Measurements from ENCODE around the gene GPR158.

Gene GPR158

DNA sequence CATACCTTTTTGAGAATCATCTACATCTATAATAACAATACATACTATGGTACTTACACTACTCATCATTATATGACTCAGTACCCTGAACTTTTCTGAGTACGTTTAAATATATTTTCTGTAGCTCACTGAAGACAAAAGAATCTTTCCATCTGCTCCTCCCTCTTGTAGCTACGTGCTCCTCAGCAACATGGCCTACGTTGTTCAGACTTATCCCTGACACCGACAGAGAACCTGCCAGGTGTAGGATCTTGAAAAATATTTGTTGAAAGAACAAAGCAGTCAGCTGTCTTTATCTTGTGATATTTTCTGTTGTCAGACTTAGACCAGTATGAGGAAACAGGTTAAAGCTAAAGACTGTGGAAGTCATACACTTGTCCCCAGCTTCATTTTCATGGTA lies 403.3 kb downstream of the GPR158 start:
- DNase-seq (ENCODE audit: low read depth in 2 of 2), result no peak

DNA sequence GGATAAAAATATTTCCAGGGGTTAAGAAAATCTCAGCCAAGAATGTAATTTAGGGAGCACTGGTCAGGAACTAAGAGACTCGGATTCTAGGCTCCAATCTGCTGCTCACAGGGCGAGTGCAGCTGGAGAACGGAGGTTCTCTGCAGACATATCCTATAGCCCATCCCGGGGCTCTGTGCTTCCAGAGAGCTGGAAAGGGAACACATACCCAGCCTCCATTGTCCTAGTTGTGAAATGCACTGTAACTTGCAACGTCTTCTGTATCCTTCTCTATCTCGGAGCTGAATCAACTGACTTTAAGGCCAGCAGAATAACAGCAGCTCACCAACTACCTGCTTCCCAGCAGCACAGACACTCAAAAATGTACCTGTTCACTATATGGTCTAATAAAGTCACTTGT lies 408.2 kb downstream of the GPR158 start:
- DNase-seq (ENCODE audit: low read depth in 2 of 2), result no peak

DNA sequence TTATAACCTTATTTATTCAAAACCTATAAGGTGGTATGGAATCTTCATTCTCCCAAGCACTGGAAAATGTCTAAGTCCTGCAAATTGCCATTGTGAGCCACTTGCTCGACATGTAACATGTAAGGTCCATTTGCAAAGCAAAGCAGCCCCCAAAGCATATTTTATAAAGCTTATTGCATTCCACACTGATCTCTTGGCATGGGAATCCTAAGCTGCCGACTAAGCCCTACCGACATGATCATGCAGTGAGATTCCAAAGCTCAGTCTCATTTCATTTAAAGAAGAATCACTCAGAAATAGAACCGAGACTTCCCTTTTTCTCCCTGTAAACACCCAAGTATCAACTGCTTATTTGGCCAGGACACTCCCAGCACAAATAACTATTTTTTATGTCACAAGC lies 425.9 kb downstream of the GPR158 start:
- DNase-seq (ENCODE audit: low read depth in 2 of 2), result no peak

DNA sequence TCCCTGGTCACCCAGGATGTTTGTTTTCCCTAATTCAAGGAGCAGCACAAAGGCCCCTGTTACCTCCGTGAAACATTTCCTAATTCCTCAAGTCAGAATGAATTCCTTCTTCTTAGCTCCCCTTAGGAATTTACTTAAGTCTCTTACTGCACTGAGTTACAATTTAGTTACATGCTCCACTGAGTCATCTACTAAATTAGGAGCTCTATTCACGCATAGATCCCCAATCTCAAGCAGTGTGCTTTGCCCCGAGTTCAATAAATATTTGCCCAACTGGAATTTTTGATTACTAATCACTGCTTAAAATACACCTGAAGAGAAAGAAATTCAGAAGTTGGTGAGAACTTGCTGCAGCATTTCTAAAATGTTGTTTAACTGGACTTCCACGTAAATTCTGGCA lies 429.8 kb downstream of the GPR158 start:
- DNase-seq (ENCODE audit: low read depth in 2 of 2), result no peak

DNA sequence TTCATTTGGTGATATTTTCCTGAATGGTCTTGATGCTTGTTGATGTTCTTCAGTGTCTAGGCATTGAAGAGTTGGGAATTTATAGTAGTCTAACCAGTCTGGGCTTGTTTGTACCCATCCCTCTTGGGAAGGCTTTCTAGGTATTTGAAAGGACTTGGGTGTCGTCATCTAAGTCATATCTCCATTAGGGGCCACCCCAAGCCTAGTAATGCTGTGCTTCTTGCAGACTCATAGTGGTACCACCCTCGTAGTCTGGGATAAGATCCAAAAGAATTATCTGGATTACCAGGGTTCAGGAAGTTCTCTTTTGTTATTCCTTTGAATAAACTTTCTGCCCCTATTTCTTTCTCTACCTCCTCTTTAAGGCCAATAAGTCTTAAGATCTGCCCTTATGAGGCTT lies 439.9 kb downstream of the GPR158 start:
- DNase-seq (ENCODE audit: low read depth in 2 of 2), result no peak

DNA sequence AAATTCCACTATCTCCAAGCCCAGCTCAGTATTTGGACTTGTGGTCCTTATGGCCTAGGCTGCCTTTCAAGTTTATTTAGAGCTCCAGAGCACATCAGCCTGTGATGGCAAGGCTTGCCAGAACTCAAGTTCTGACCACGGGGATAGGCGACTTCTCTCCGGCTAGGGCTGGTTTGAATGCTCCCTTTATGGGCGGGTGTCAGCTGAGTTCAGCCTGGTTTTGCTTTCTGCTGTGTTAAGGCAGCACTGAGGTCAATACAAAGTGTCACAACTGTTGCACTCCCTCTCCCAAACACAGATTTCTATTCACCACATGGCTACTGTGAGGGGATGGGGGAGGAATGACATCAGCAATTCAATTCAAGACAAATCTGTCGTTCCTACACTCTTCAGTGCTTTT lies 441.1 kb downstream of the GPR158 start:
- DNase-seq (ENCODE audit: low read depth in 2 of 2), result no peak

DNA sequence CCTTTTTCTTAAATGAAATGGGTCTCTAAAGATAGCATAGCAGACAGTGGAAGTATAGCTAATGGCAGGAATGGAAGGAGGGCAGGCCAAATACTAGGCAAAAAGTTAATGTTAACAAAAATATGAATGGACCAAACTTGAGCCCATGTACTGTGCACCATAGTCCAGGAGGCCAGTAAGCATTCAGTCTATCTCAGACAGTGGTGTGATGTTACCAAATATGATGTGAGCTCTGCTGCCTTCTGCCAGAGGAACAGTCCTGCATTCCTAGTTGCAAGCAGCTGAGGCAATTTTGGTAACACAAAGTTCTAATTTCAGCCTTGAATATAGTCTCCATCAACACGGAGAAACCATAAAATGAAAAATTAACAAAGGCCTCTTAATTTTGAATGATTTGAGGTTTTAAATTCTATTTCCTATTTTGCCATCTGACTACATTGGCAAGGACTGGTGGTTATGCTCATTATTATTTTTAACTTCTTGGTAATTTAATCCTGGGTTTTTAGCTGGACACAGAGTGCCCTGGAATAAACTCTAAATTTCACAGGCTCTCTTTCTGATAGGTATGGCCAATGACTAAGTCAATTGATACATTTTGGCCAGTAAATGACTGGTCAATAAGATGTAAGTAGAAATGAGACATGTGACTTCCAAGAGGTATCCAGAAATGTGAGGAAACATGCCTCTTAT lies 442.2 kb downstream of the GPR158 start:
- DNase-seq (ENCODE audit: low read depth in 2 of 2), result no peak

DNA sequence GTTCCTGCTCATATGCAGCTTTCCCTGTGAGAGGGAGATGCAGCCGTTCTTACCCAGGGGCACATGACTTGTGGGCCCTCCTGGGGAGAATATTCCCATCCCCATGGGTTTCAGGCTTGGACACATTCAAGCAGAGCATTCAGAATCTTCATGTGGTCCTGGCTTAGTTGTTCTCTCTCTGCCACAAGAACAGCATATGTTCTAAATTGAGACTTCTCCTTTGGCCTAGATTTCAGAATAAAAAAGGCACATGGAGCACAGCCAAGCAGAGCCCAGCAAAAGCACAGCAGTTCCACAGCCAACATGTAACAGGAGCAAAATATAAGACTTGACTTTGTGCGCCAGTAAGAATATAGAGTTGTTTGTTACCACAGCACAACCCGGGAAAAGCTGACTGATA lies 452.8 kb downstream of the GPR158 start:
- no peak for DNase-seq (ENCODE audit: low read depth in 2 of 2)

DNA sequence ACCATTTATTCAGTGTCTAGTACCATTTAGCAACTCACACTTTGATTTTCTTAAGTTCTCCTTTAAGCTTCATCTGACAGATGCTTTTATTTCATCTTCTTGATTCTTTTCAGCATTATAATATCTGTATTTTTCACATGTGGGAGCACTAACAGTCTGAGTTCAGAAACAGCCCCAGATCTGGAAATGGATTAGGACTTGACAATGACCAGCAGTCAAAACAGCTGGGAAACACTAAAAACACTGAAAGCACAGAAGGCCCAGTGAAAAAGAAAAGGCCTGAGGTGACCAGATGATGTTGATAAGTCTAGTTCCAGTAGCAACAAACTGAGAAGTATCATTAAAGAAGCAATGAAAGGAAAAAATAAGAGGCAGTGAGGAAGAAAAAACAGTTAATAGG lies 454.5 kb downstream of the GPR158 start:
- no peak for DNase-seq (ENCODE audit: low read depth in 2 of 2)

DNA sequence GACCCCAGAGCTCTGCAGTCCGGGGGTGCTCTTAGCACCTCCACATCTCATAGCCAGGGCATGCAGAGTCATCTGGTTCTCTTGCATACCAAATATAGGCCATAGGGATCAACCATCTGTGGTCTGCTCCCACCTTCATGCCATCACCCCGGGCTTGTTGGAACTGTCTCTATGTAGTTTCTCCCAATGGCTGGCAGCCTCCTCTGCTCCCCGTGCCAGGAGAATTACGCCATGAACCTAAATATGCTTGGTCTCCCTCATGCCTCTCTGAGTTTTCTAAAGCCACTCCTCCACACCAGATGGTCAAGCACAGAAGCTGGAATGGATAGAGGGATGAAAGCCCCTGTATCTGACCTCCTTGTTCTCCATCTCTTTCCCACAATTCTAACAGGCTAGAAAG lies 456.7 kb downstream of the GPR158 start:
- no peak for DNase-seq (ENCODE audit: low read depth in 2 of 2)

DNA sequence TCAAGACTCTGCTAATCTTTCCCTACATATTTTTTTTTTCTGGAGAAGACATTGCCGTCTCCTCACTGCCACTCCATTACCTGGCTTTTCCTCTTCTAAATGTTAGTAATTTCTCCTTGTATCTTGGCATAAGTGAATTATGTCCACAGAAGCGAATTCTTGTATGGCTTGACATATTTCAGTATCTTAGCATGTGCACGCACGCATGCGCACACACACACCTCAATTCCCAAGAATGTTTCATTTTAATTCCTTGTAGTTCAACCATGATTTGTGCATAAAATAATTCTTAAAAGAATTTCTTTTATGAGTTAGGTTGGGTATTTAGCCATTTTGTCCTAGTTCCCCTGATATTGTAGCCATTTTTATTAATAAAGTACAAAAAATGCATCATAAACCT lies 458.0 kb downstream of the GPR158 start:
- DNase-seq (ENCODE audit: low read depth in 2 of 2), result no peak

DNA sequence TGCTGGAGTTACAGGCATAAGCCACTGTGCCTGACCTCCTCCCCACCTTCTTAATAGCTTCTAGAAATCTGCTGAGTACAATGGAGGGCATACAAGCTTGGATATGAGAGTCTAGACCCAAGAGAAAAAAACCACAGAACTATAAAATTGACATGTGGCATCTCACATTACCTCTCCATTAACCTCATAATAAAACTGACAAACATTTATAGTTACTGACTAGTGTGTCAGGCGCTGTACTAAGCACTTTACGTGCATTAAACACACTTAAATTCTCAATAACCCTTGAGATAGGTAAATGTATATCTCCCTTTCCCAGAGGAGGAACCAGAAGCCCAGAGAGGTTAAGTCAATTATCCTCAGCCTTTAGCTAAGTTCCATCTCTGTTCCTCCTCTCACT lies 458.7 kb downstream of the GPR158 start:
- no peak for DNase-seq (ENCODE audit: low read depth in 2 of 2)

DNA sequence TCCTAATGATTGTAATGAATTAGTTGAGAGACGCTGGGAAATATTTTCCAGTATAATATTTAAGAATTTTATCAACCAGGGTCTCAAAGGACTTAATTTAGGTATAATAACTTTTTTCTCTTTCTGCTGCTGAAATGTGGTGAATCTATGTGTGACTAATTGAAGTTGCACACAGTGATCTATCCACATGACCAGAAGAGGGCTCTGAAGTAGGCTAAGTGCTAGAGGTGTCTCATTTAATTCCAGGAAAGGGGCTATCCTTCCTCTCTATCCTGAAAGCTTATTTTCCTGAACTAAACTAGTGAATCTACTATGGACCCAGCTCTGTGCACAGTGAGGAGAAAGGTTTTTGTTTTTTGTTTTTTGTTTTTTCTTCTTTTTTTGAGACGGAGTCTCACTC lies 464.8 kb downstream of the GPR158 start:
- no peak for DNase-seq (ENCODE audit: low read depth in 2 of 2)

DNA sequence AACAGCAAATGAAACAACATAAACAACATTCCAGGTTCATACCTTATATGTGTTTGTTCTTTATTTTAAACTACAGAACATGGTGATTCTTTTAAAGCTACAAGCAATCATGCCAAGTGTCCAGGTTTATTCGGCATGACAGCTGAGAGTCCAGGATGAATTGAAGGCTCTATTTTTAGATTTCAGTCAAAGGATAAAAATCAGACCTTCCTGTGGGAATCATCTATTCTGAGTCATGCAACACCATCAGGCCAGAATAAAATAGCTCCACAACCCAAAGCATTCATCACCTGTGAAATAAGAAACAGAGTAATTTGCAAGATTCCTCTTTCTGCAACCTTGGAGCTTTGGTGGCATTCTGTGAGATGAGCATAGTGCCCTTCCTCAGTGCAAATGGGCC lies 466.8 kb downstream of the GPR158 start:
- no peak for DNase-seq (ENCODE audit: low read depth in 2 of 2)

DNA sequence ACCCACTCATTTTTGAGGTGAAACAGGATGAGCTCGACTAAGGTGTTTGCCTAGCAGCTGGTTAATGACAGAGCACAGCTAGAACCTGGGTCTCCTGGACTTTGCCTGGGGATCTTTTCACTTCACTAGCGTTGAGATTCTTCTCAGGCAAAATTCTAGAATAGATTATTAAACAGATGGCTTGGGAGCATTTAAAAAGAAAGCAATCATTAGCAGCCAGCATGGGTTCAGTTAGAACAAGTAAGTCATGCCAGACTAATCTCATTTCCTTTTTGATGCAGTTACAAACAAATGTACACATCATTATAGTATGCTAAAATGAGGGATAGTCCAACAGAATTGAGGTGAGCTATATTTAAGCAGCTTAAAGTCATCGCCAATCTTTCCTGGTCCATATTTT lies 467.9 kb downstream of the GPR158 start:
- DNase-seq (ENCODE audit: low read depth in 2 of 2), result no peak

DNA sequence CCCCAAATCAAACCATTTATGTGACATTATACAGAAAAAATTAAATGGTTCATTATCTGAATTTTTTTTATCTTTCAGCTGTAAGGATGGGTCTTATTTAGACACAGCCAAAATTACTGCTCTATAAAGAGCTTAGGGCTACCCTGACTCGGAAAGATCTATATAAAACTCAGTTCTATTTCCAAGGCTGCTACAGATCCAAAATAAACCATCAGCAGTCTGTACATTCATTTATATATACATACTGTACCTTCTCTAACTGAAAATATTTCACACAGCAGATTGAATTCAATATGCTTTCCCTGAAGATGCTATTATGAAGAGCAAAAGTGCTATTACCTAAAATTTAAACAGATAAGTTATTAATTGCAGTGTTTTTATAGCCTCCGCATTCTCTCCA lies 471.6 kb downstream of the GPR158 start:
- no peak for DNase-seq (ENCODE audit: low read depth in 2 of 2)

DNA sequence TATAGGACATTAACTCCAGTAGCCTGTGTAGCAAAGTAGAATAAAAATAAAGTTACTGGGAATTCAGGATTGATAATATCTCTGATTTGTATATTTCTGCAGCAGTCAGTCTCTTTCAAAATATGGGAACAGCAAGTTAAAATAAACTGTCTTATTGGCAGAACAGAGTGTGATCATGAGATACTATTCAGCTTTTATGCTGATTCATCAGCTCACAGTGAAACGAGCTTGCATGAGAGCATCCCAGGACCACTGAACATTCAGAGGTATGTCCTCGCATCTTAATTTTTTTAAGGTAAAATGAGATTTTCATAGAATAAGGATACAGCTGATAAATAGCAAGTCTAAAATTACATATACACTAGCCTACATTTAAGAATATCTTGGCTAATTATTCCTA lies 476.7 kb downstream of the GPR158 start:
- no peak for DNase-seq (ENCODE audit: low read depth in 2 of 2)
